Fibroblast of the aortic adventitia (primary cell): ENCODE results near the gene CAPN5. TPM values are rescaled to one million over a fixed set of nuclear protein-coding genes. Genes with fewer than 3 reads are reported as not detected.
A peak's percentile ranks its signal among the peaks of the same experiment; 100 is the strongest.

ENCODE experiments used
- DNase-seq: peaks from one replicate; pipeline ENCODE4 v3.0.0-alpha.2; 2010; ENCODE audit warnings: low read depth
- H3K4me3 ChIP-seq: 2 replicates; pipeline ENCODE4 v1.5.1; 2011; ENCODE audit warnings: low read depth, mild to moderate bottlenecking, control low read depth, low read length, moderate library complexity
- total RNA-seq: library from RNA; depleted of rRNA; stranded (reverse); fragments of >200 nt; gene quantifications from 2 replicates; pipeline ENCODE4 v1.2.3, GENCODE V29; 2012; ENCODE audit warnings: low replicate concordance
- TF ChIP-seq, protein P1 (sequence below): IDR thresholded peaks from 2 replicates; pipeline ENCODE4 v1.5.1; 2011; ENCODE audit warnings: mild to moderate bottlenecking, low read length, control low read depth, inconsistent platforms; ENCODE audit not compliant: insufficient read depth

The CAPN5 gene
- total RNA-seq, 1 donor: 31.0 TPM

DNA sequence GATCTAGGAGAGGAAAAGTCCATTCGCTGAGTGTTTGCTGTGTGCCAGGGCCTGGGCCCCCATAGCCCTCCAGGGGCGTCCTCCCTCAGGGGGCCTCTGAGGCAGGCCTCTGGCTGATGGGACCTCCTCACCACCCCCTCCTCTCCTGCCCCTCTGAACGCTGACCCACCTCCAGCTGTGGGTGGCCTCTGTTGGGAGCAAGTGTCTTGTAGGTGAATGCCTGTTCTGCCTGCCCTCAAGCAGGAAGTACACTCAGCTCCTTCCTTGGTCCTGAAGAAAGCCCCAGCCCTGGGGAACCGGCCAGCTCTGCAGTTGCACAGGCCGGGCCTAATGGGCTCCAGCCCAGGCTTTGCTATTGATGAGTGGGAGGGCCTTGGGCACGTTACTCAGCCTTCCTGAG lies 64.8 kb downstream of the CAPN5 start:
- TF ChIP-seq, protein P1, sequence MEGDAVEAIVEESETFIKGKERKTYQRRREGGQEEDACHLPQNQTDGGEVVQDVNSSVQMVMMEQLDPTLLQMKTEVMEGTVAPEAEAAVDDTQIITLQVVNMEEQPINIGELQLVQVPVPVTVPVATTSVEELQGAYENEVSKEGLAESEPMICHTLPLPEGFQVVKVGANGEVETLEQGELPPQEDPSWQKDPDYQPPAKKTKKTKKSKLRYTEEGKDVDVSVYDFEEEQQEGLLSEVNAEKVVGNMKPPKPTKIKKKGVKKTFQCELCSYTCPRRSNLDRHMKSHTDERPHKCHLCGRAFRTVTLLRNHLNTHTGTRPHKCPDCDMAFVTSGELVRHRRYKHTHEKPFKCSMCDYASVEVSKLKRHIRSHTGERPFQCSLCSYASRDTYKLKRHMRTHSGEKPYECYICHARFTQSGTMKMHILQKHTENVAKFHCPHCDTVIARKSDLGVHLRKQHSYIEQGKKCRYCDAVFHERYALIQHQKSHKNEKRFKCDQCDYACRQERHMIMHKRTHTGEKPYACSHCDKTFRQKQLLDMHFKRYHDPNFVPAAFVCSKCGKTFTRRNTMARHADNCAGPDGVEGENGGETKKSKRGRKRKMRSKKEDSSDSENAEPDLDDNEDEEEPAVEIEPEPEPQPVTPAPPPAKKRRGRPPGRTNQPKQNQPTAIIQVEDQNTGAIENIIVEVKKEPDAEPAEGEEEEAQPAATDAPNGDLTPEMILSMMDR: no peak
- DNase-seq: peak; percentile 28
- no peak overlapping the region for H3K4me3 ChIP-seq

DNA sequence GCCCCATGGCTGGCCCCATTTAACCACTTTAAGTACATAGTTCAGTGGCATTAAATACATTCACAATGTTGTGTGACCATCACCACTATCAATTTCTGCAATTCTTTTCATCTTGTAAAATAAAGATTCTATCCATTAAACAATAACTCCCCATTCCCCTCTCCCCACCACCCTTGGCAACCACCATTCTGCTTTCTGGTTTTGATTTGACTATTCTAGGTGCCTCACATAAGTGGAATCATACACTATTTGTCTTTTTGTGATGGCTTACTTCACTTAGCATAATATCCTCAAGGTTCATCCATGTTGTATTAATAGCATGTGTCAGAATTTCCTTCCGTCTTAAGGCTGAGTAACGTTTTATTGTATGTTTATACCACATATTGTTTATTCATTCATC lies 68.3 kb downstream of the CAPN5 start:
- DNase-seq: no peak
- no peak overlapping the region for H3K4me3 ChIP-seq
- TF ChIP-seq, protein P1: no peak

DNA sequence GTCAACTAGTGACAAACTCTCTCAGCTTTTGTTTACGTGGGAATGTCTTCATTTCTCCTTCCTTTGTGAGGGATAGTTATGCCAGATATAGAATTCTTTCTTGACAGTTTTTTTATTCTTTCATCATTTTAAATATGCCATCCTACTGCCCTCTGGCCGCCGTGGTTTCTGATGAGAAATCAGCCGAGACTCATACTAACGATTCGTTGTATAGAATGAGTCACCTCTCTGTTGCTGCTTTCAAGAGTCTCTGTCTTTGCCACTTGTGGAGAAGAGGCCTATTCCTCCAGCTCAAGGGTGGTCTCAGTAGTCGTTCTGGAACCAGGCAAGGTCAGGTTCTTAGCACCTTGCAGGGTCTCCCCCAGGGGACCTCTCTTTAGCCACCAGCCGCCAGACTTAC lies 69.3 kb downstream of the CAPN5 start:
- H3K4me3 ChIP-seq: no peak overlapping the region
- TF ChIP-seq, protein P1: no peak
- peak; percentile 36 for DNase-seq

DNA sequence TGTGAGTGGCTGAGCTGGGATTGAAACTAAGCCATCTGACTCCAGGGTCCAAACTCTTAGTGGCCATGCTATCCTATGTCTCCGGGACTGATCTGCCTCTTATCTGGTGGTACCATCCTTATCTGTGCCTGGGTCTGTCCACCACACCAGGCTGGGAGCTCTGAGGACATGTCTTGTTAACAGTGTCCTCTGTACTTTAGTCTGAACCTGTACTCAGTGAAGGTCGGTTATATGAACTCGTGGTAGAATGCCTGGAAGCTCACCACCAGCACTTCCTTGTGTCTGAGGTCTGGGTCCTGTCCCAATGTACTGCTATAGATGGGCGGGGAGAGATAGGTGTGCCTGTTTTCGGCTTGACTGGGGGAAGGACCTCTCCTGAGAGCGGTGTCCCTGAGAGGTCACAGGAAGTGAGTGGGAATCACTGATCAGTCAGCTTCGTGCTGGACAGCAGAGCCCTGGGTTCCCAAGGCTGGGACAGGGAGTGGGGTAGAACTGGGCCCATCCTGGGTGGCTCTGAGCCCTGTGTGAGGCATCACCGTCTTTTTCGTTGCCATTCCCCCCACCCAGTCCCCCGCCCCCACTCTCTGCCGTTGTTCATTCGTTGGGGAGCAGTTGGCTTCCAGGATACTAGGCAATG lies 70.1 kb downstream of the CAPN5 start:
- no peak for DNase-seq
- H3K4me3 ChIP-seq: no peak overlapping the region
- TF ChIP-seq, protein P1: no peak

DNA sequence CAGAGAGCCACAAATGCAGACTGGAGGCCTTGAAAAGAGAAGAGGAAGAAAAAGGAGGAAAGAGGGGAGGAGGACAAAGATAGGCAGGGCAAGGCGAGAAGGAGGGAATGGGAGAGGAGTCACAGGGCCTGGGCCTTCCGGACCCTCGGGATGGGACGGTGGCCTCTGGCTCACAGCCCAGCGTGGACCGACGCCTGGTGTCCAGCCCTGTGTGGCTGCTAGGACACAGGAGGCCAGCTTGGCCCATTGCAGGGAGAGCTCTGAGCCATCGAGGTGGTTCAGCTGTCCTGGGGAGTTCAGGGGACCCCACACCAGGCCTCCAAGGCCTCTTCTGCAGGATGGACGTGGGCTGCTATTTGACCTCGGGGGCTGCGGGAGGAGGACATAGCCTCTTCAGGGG lies 70.7 kb downstream of the CAPN5 start:
- TF ChIP-seq, protein P1: no peak
- H3K4me3 ChIP-seq: no peak overlapping the region
- DNase-seq: no peak

DNA sequence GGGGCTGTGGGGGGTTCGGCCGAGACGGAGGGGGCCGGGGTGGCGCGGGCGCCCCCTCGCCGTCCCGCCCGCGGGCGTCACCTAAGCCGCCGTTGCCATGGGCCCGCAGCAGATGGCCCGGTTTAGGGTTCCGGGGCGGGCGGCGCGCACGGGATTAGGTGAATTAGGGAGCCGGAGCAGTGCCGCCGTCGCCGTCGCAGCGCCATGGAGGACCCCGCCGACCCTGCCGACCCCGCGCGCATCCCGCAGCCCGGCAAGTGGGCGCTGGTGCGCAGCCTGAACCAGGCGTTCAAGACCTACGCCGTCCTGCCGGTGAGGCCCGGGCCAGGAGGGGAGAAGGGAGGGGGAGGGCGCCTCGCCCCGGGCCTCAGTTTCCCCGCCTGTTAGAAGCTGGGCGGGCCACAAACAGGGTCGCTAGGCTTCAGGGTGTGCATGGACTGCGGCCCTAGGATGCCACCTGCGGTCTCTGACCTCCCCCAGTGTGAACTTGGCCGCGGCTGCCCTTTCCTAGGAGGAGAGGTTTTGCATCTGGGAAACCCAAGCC lies 71.4 kb downstream of the CAPN5 start:
- TF ChIP-seq, protein P1: no peak
- no peak overlapping the region for H3K4me3 ChIP-seq
- DNase-seq: no peak

DNA sequence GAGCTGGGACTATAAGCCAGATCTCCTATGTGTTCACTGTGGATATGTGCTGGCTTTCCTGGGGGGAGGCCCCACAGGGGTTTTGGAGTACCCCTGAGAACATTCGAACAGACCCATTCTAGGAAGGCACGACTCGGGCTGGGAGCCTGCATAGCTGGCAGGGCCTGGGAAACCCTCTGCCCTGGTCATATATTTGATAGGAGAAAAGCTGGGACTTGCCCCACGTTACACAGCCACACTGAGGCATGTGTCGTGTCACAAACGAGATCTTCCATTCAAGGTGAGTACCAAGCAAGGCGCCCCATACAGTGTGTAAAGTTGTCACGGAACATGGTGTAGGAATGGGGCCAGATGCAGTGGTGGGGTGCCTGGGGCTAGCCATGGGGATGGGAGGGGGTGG lies 72.4 kb downstream of the CAPN5 start:
- no peak overlapping the region for H3K4me3 ChIP-seq
- TF ChIP-seq, protein P1: no peak
- no peak for DNase-seq
